Tibial nerve (tissue), 4 donors: ENCODE results near the gene SLC22A3. TPM values are rescaled to one million over a fixed set of nuclear protein-coding genes. Genes with fewer than 3 reads are reported as not detected.
A peak's percentile ranks its signal among the peaks of the same experiment; 100 is the strongest.

Source experiments
- DNase-seq, 2 donors: peaks; one replicate each; pipeline ENCODE4 v3.0.0-alpha.2; 2019; ENCODE audit warnings: low spot score in 2 of 2
- H3K27ac ChIP-seq, 4 donors: fragments of 200-600 bp; sonication (generic) in 3 of 4; one replicate each; pipeline ENCODE4 v1.5.1; 2017 to 2019; ENCODE audit warnings: mild to moderate bottlenecking in 1 of 4
- H3K27me3 ChIP-seq, 2 donors: fragments of 200-600 bp; sonication (generic) in 1 of 2; one replicate each; pipeline versions ENCODE4 v1.5.1 to v1.6.0; 2017 to 2019
- H3K36me3 ChIP-seq, 3 donors: fragments of 200-600 bp; sonication (generic); one replicate each; pipeline ENCODE4 v1.5.1; 2018 to 2019
- H3K4me1 ChIP-seq, 4 donors: fragments of 200-600 bp; sonication (generic) in 3 of 4; one replicate each; pipeline ENCODE4 v1.5.1; 2017 to 2019
- H3K4me3 ChIP-seq, 4 donors: fragments of 200-600 bp; sonication (generic) in 3 of 4; one replicate each; pipeline ENCODE4 v1.5.1; 2017 to 2019; ENCODE audit warnings: mild to moderate bottlenecking in 1 of 4, moderate library complexity in 1 of 4
- H3K9me3 ChIP-seq, 4 donors: fragments of 200-600 bp; sonication (generic) in 3 of 4; one replicate each; pipeline ENCODE4 v1.5.1; 2017 to 2019
- EP300 ChIP-seq, 2 donors: sonication (generic); formaldehyde crosslinking; IDR thresholded peaks; one replicate each; pipeline ENCODE4 v1.6.1; 2017; ENCODE audit warnings: antibody characterized with exemption in 2 of 2, mild to moderate bottlenecking in 1 of 2
- POLR2A ChIP-seq, 2 donors: fragments of 450-650 bp; IDR thresholded peaks; one replicate each; pipeline ENCODE4 v1.6.1; 2017; ENCODE audit warnings: antibody characterized with exemption in 2 of 2, mild to moderate bottlenecking in 2 of 2, moderate library complexity in 2 of 2
- WGBS, 2 donors: methylation state at CpG; one replicate each; pipeline ENCODE4 v1.1.5; 2018; 5-methylcytosine and 5-hydroxymethylcytosine counted together
- total RNA-seq, 4 donors: library from RNA; depleted of rRNA; stranded (reverse); fragments of >200 nt; gene quantifications; one replicate each; pipeline ENCODE4 v1.1.0, GENCODE V29; 2016
- TF ChIP-seq, protein P1 (sequence below), 5 experiments: fragments of 200-600 bp in 3 of 5; fragments of 450-650 bp in 2 of 5; sonication (generic) in 3 of 5; IDR thresholded peaks; one replicate each; pipeline ENCODE4 v1.5.1; 2016 to 2019; ENCODE audit warnings: antibody characterized with exemption in 5 of 5, mild to moderate bottlenecking in 3 of 5, moderate library complexity in 2 of 5

The SLC22A3 gene
- total RNA-seq, 4 donors from 2014 or later: 76.8 to 361 (median 263) TPM

DNA sequence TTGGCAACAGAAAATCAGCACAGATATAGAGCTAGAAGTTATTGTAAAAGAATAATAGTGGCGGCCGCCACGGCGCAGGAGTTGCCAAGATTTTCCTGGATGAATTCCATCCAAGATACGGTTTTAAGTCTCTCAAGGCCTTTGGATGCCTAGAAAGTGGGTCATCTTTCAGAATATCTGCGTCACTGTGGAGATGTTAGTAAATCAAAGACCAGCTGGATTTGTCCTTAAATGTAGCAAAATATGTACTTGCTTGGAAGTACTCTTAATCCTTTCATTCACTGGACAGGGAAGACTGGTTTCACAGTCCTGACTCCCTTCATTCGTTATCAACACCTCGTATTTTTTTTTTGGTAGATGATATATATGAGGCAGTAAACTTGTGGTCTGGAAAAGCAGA lies 83.0 kb downstream of the SLC22A3 start:
- TF ChIP-seq, protein P1, sequence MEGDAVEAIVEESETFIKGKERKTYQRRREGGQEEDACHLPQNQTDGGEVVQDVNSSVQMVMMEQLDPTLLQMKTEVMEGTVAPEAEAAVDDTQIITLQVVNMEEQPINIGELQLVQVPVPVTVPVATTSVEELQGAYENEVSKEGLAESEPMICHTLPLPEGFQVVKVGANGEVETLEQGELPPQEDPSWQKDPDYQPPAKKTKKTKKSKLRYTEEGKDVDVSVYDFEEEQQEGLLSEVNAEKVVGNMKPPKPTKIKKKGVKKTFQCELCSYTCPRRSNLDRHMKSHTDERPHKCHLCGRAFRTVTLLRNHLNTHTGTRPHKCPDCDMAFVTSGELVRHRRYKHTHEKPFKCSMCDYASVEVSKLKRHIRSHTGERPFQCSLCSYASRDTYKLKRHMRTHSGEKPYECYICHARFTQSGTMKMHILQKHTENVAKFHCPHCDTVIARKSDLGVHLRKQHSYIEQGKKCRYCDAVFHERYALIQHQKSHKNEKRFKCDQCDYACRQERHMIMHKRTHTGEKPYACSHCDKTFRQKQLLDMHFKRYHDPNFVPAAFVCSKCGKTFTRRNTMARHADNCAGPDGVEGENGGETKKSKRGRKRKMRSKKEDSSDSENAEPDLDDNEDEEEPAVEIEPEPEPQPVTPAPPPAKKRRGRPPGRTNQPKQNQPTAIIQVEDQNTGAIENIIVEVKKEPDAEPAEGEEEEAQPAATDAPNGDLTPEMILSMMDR (IDR thresholded peaks at IDR 0.05): no peak
- peak in 1 of 2 donors; percentile 74 for TF ChIP-seq EP300 (IDR thresholded peaks at IDR 0.05)
- H3K27me3 ChIP-seq: no peaks in the 10 kb centered on the region
- no peak overlapping the region for H3K4me3 ChIP-seq
- H3K27ac ChIP-seq: peak overlapping the region in 3 of 4 donors; percentile 32 to 67 (median 55)
- H3K9me3 ChIP-seq: no peaks in the 10 kb centered on the region
- peaks cover 3 to 55% (median 9%) of the 10 kb centered on the region in 4 donors for H3K4me1 ChIP-seq
- 17% methylated on average over 8 of the region's 8 CpGs for WGBS, 2 donors
- H3K36me3 ChIP-seq: no peaks in the 10 kb centered on the region
- peak in 1 of 2 donors; percentile 36 for DNase-seq

DNA sequence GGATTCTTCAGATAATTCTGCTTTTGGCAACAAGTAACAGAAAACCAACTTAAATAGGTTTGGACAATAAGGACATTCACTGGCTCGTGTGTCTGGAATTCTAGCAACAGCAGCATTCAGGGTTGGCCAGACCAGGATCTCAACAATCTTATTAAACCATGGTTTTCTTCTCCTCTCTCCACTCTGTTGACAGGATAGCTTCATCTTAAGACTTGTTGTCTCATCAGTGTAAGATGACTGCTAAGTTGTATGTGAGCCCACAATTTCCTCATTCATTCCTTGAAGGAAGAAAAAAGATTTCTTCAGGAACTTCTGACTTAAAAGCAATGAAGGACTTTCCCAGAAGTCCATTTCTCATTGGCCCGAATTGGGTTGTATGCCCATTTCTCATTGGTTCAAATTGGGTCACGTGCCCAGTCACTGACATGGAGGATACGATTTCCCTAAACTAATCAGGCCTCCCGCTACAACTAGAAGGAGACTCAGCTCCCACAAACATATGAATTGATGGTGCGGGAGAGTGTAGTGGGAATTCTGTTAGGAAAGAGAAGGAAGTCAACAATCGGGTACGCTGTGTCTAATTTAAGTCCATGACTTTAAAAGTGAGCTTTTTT lies 83.7 kb downstream of the SLC22A3 start:
- Histone ChIP-seq H3K9me3 (no peaks in the 10 kb centered on the region), H3K4me1 (peaks cover 3 to 48% (median 7%) of the 10 kb centered on the region in 4 donors), H3K27ac (peak overlapping the region in 3 of 4 donors; percentile 19 to 67 (median 55)), H3K27me3 (no peaks in the 10 kb centered on the region), H3K4me3 (no peak overlapping the region), H3K36me3 (no peaks in the 10 kb centered on the region)
- WGBS, 2 donors: 71 to 75% methylated on average over 8 of the region's 8 CpGs
- TF ChIP-seq POLR2A (IDR thresholded peaks at IDR 0.05) (no peak), EP300 (IDR thresholded peaks at IDR 0.05) (no peak)
- TF ChIP-seq, protein P1 (IDR thresholded peaks at IDR 0.05): no peak
- DNase-seq: no peak

DNA sequence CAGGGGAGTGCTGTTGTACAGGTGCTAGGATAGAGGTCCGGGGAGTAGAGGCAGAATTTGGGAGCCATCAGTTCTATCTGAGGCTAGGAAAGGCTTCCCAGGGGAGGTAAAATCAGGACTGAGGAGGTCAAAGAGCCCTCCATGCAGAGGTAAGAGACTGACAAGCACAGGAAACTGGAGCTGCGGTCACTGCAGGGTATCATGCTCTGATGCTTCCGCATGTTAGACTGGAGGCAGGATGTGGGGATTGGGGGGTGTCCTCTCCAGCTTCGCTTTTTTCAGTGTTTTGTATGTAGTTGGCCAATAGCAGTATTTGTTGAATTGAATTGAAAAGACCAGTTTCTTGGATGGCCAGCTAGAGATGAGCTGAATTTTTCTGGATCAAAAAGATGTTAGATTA lies 87.8 kb downstream of the SLC22A3 start:
- H3K36me3 ChIP-seq: no peaks in the 10 kb centered on the region
- DNase-seq: no peak
- H3K4me3 ChIP-seq: no peak overlapping the region
- peaks cover 0 to 12% (median under 1%) of the 10 kb centered on the region in 4 donors for H3K4me1 ChIP-seq
- no peaks in the 10 kb centered on the region for H3K9me3 ChIP-seq
- TF ChIP-seq, protein P1 (IDR thresholded peaks at IDR 0.05): no peak
- TF ChIP-seq POLR2A (IDR thresholded peaks at IDR 0.05): no peak
- no peak for TF ChIP-seq EP300 (IDR thresholded peaks at IDR 0.05)
- 78 to 81% methylated on average over 4 of the region's 4 CpGs for WGBS, 2 donors
- no peaks in the 10 kb centered on the region for H3K27me3 ChIP-seq
- H3K27ac ChIP-seq: no peak overlapping the region

DNA sequence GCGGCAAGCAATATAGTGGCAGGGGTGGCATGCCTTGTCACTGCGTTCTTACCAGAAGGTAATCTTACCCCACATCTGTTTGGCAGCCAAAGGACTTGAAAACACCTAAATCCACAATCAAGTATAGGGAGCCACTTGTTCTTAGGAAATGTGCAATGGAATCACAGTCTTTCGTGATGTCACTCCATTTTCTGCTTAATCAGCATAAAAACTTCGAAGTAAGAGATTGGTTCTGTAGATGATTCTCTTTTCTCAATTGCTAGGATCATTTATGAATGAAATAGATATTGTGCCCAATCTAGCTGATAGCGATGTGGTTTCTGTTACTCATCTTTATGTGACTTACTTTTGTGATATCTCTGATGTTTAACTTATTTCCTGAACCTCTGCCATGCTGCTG lies 89.0 kb downstream of the SLC22A3 start:
- H3K27ac ChIP-seq: no peak overlapping the region
- peaks cover 0 to under 1% (median 0%) of the 10 kb centered on the region in 4 donors for H3K4me1 ChIP-seq
- H3K9me3 ChIP-seq: no peaks in the 10 kb centered on the region
- TF ChIP-seq, protein P1 (IDR thresholded peaks at IDR 0.05): no peak
- TF ChIP-seq EP300 (IDR thresholded peaks at IDR 0.05): no peak
- no peak for TF ChIP-seq POLR2A (IDR thresholded peaks at IDR 0.05)
- H3K4me3 ChIP-seq: no peak overlapping the region
- no peaks in the 10 kb centered on the region for H3K36me3 ChIP-seq
- WGBS, 2 donors: 83 to 95% methylated on average over 5 of the region's 5 CpGs
- no peak for DNase-seq
- no peaks in the 10 kb centered on the region for H3K27me3 ChIP-seq

DNA sequence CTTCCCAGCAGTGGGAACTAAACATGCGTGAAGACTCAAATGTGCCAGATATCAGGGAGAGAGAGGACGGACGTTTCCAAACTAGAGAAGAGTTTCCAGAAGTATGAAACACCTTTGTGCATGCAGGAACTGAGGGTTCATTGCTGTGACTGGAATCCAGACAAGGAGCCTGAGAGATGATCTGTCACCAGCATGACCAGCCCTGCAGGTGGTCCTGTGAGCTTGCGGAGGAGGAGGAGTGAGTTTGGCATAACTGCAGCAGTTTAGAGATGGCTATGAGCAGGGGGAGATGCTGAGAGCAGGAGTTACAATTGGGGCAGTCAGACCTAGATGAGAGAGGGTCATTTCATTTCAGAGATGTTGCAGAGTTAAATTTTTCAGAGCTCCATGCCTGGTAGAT lies 89.6 kb downstream of the SLC22A3 start:
- Histone ChIP-seq H3K4me3 (no peak overlapping the region), H3K27ac (no peak overlapping the region), H3K4me1 (no peaks in the 10 kb centered on the region), H3K27me3 (no peaks in the 10 kb centered on the region), H3K9me3 (no peaks in the 10 kb centered on the region), H3K36me3 (no peaks in the 10 kb centered on the region)
- WGBS, 2 donors: 84 to 85% methylated on average over 4 of the region's 4 CpGs
- TF ChIP-seq, protein P1 (IDR thresholded peaks at IDR 0.05): no peak
- TF ChIP-seq POLR2A (IDR thresholded peaks at IDR 0.05) (no peak), EP300 (IDR thresholded peaks at IDR 0.05) (no peak)
- no peak for DNase-seq
